Right ventricle myocardium inferior (tissue), 1 donor: Measurements from ENCODE around the gene LIMS4. TPM values are rescaled to one million over a fixed set of nuclear protein-coding genes. Genes with fewer than 3 reads are reported as not detected.
"Not testable (repeated sequence)": the region's sequence is repeated elsewhere in the genome, so short reads cannot be mapped to it uniquely, and the experiment has no call there.

Experiments used
- ATAC-seq: fragments of 200-7000 bp; cut with Tn5 transposase; one replicate; pipeline ENCODE4 v1.9.1; 2020; ENCODE audit warnings: mild to moderate bottlenecking, moderate library complexity
- DNase-seq: peaks from one replicate; pipeline ENCODE4 v3.0.0; 2021; ENCODE audit errors: missing footprints
- intact Hi-C: fragments of 100-400 bp; cut with DNase I; formaldehyde crosslinking; loops from one replicate; pipeline ENCODE4 v1.11.0; 2022
- long read RNA-seq: library from polyadenylated mRNA; unstranded; transcript quantifications from one replicate; pipeline ENCODE4 v2.0.0, GENCODE V29; 2021
- total RNA-seq: library from RNA; stranded (reverse); fragmentation: NEBNext Ultra II Directional; extraction: Animal tissue kit (Norgen Biotek cat#: 25700); gene quantifications from one replicate; pipeline ENCODE4 v1.2.1, GENCODE V29; 2021
- donor health status: DM: no; HTN: yes; CAD: no; lungs with severe emphysema.

LIMS4 gene
- 3.7 TPM for total RNA-seq
- long read RNA-seq, partial matches to known transcripts = 0 of 2 reads
- long read RNA-seq, other reads (novel, unspliced or antisense) = 0 of 2 reads

- DNase-seq, intact Hi-C loops: not testable (repeated sequence)
- ATAC-seq = peak; percentile 98
Observed at GRCh38 chr2:110472171-110473058, at the start of gene LIMS4. LIMS4 (minus strand) TSS chr2:110472816; CDS start chr2:110472778, 38 bp downstream.

GRCh38 chr2:110499755-110500377, 27.2 kb upstream of the LIMS4 start:
- DNase-seq, intact Hi-C loops: not testable (repeated sequence)
- ATAC-seq = peak; percentile 52

- ATAC-seq, intact Hi-C loops, DNase-seq: not testable (repeated sequence)
Observed at GRCh38 chr2:110496027-110496426, 23.4 kb upstream of the LIMS4 start.

- intact Hi-C loops, DNase-seq, ATAC-seq: not testable (repeated sequence)
Observed at GRCh38 chr2:110494488-110494887, 21.9 kb upstream of the LIMS4 start.

GRCh38 chr2:110488991-110489390, 16.4 kb upstream of the LIMS4 start:
- DNase-seq, intact Hi-C loops, ATAC-seq: not testable (repeated sequence)

- intact Hi-C loops, ATAC-seq, DNase-seq: not testable (repeated sequence)
Observed at GRCh38 chr2:110482697-110483096, 10.1 kb upstream of the LIMS4 start.

- ATAC-seq, DNase-seq, intact Hi-C loops: not testable (repeated sequence)
Observed at GRCh38 chr2:110481200-110481599, 8.6 kb upstream of the LIMS4 start.

GRCh38 chr2:110480084-110480483, 7.5 kb upstream of the LIMS4 start:
- intact Hi-C loops, ATAC-seq, DNase-seq: not testable (repeated sequence)

GRCh38 chr2:110477370-110477769, 4.8 kb upstream of the LIMS4 start:
- ATAC-seq, intact Hi-C loops, DNase-seq: not testable (repeated sequence)

GRCh38 chr2:110476952-110477351, 4.3 kb upstream of the LIMS4 start:
- intact Hi-C loops, ATAC-seq, DNase-seq: not testable (repeated sequence)

- intact Hi-C loops, DNase-seq, ATAC-seq: not testable (repeated sequence)
Observed at GRCh38 chr2:110475627-110476359, 3.2 kb upstream of the LIMS4 start.

GRCh38 chr2:110474898-110475297, 2.3 kb upstream of the LIMS4 start:
- DNase-seq, intact Hi-C loops, ATAC-seq: not testable (repeated sequence)

GRCh38 chr2:110473059-110473358, 393 bp upstream of the LIMS4 start:
- DNase-seq, ATAC-seq, intact Hi-C loops: not testable (repeated sequence)

- intact Hi-C loops, ATAC-seq, DNase-seq: not testable (repeated sequence)
Observed at GRCh38 chr2:110468921-110469320, 3.7 kb downstream of the LIMS4 start.

GRCh38 chr2:110465312-110465711, 7.3 kb downstream of the LIMS4 start:
- ATAC-seq, intact Hi-C loops, DNase-seq: not testable (repeated sequence)

- DNase-seq, intact Hi-C loops, ATAC-seq: not testable (repeated sequence)
Observed at GRCh38 chr2:110462458-110462857, 10.2 kb downstream of the LIMS4 start.

- DNase-seq, intact Hi-C loops: not testable (repeated sequence)
- peak; percentile 93 for ATAC-seq
Observed at GRCh38 chr2:110460318-110460717, 12.3 kb downstream of the LIMS4 start.

- intact Hi-C loops, ATAC-seq, DNase-seq: not testable (repeated sequence)
Observed at GRCh38 chr2:110457214-110457590, 15.4 kb downstream of the LIMS4 start.
